Sigmoid colon (tissue), 7 donors: Measurements from ENCODE around the gene C17orf67. TPM values are rescaled to one million over a fixed set of nuclear protein-coding genes. Genes with fewer than 3 reads are reported as not detected.

Source experiments
- DNase-seq: peaks from one replicate; pipeline ENCODE4 v3.0.0-alpha.2; 2019
- H3K27ac ChIP-seq, 4 donors: fragments of 200-600 bp; sonication (generic); one replicate each; pipeline ENCODE4 v1.5.1; 2016 to 2019; ENCODE audit warnings: mild to moderate bottlenecking in 1 of 4
- H3K27me3 ChIP-seq, 3 donors: fragments of 200-600 bp; sonication (generic); one replicate each; pipeline ENCODE4 v1.5.1; 2019; ENCODE audit warnings: mild to moderate bottlenecking in 1 of 3
- H3K36me3 ChIP-seq, 4 donors: fragments of 200-600 bp; sonication (generic); one replicate each; pipeline ENCODE4 v1.5.1; 2016 to 2019
- H3K4me1 ChIP-seq, 4 donors: fragments of 200-600 bp; sonication (generic); one replicate each; pipeline ENCODE4 v1.5.1; 2017 to 2019
- H3K4me3 ChIP-seq, 4 donors: fragments of 200-600 bp; sonication (generic); one replicate each; pipeline ENCODE4 v1.5.1; 2017 to 2019; ENCODE audit warnings: mild to moderate bottlenecking in 2 of 4, moderate library complexity in 1 of 4
- H3K9me3 ChIP-seq, 4 donors: fragments of 200-600 bp in 3 of 4; sonication (generic) in 3 of 4; one replicate each; pipeline versions ENCODE4 v1.5.1 to v1.6.1; 2013 to 2019
- CTCF ChIP-seq, 4 experiments: fragments of 450-650 bp in 3 of 4; fragments of 200-600 bp in 1 of 4; IDR thresholded peaks; one replicate each; pipeline ENCODE4 v1.5.1; 2016 to 2019; ENCODE audit warnings: antibody characterized with exemption in 4 of 4, mild to moderate bottlenecking in 3 of 4, moderate library complexity in 2 of 4
- EP300 ChIP-seq, 4 donors: sonication (generic); formaldehyde crosslinking; IDR thresholded peaks; one replicate each; pipeline ENCODE4 v1.6.1; 2017; ENCODE audit warnings: antibody characterized with exemption in 4 of 4
- POLR2A ChIP-seq, 2 donors: fragments of 450-650 bp; IDR thresholded peaks; one replicate each; pipeline ENCODE4 v1.6.1; 2016; ENCODE audit warnings: antibody characterized with exemption in 2 of 2, mild to moderate bottlenecking in 2 of 2, moderate library complexity in 2 of 2
- POLR2AphosphoS5 ChIP-seq, 4 donors: sonication (generic); formaldehyde crosslinking; IDR thresholded peaks; one replicate each; pipeline ENCODE4 v1.6.1; 2017; ENCODE audit warnings: antibody characterized with exemption in 4 of 4
- WGBS, 2 donors: extraction: QIAGEN DNeasy Blood & Tissue Kit; methylation state at CpG; one replicate each; pipeline ENCODE4 v1.1.7; 2013; 5-methylcytosine and 5-hydroxymethylcytosine counted together
- intact Hi-C: fragments of 100-400 bp; cut with DNase I; formaldehyde crosslinking; loops from one replicate; pipeline ENCODE4 v1.15.1; 2023
- polyA plus RNA-seq, 3 donors: library from polyadenylated mRNA; stranded (reverse); fragments of 200-250 nt; gene quantifications; one replicate each; pipeline ENCODE4 v1.2.3, GENCODE V29; 2013
- total RNA-seq, 4 donors: library from RNA; depleted of rRNA; stranded (reverse); fragments of >200 nt; gene quantifications; one replicate each; pipeline ENCODE4 v1.1.0, GENCODE V29; 2016
- donor health status: healthy with polysubstance abuse.
- donor health status: Bipolar disorder and iron deficiency.
- donor health status: healthy.

C17orf67 gene
- total and polyA plus RNA-seq, 7 donors = 0.99 to 2.8 (median 1.9) TPM; not detected in 1

- DNase-seq = no peak
- WGBS, 2 donors = 16 to 62% methylated on average over 5 of the region's 5 CpGs
- TF ChIP-seq POLR2AphosphoS5 (IDR thresholded peaks at IDR 0.05) (no peak), CTCF (IDR thresholded peaks at IDR 0.05) (no peak), POLR2A (IDR thresholded peaks at IDR 0.05) (no peak), EP300 (IDR thresholded peaks at IDR 0.05) (no peak)
These were observed 38.4 kb downstream of the C17orf67 start for GRCh38 chr17:56795221-56795865.

GRCh38 chr17:56793957-56794356 lies 39.8 kb downstream of the C17orf67 start:
- H3K27me3 ChIP-seq = no peaks in the 10 kb centered on the region
- DNase-seq = no peak
- no peaks in the 10 kb centered on the region for H3K4me1 ChIP-seq
- intact Hi-C loops = loop anchor here (10.0 kb wide), 1 partner anchor 59 kb away; no protein-coding TSS in a partner anchor
- no peaks in the 10 kb centered on the region for H3K9me3 ChIP-seq
- no peaks in the 10 kb centered on the region for H3K36me3 ChIP-seq
- no peak for TF ChIP-seq EP300 (IDR thresholded peaks at IDR 0.05)
- no peak for TF ChIP-seq POLR2A (IDR thresholded peaks at IDR 0.05)
- TF ChIP-seq POLR2AphosphoS5 (IDR thresholded peaks at IDR 0.05) = no peak
- H3K4me3 ChIP-seq = no peak overlapping the region
- WGBS, 2 donors = 23 to 40% methylated on average over 3 of the region's 3 CpGs
- H3K27ac ChIP-seq = no peak overlapping the region

More at GRCh38 chr17:56795221-56795865, 38.4 kb downstream of the C17orf67 start:
- intact Hi-C loops = loop anchor here (10.0 kb wide), 1 partner anchor 61 kb away; no protein-coding TSS in a partner anchor
- Histone ChIP-seq H3K4me1 (no peaks in the 10 kb centered on the region), H3K27ac (no peak overlapping the region), H3K36me3 (no peaks in the 10 kb centered on the region), H3K4me3 (no peak overlapping the region), H3K27me3 (no peaks in the 10 kb centered on the region), H3K9me3 (no peaks in the 10 kb centered on the region)

GRCh38 chr17:56793531-56793930 lies 40.2 kb downstream of the C17orf67 start:
- no peaks in the 10 kb centered on the region for H3K9me3 ChIP-seq
- TF ChIP-seq CTCF (IDR thresholded peaks at IDR 0.05) (no peak), POLR2AphosphoS5 (IDR thresholded peaks at IDR 0.05) (no peak), EP300 (IDR thresholded peaks at IDR 0.05) (no peak), POLR2A (IDR thresholded peaks at IDR 0.05) (no peak)
- intact Hi-C loops = loop anchor here (10.0 kb wide), 1 partner anchor 59 kb away; no protein-coding TSS in a partner anchor
- H3K4me1 ChIP-seq = no peaks in the 10 kb centered on the region
- H3K27me3 ChIP-seq = no peaks in the 10 kb centered on the region
- H3K4me3 ChIP-seq = no peak overlapping the region
- no peaks in the 10 kb centered on the region for H3K36me3 ChIP-seq
- no peak for DNase-seq
- H3K27ac ChIP-seq = no peak overlapping the region

- TF ChIP-seq POLR2AphosphoS5 (IDR thresholded peaks at IDR 0.05) = no peak
- intact Hi-C loops = loop anchor here (10.0 kb wide), 1 partner anchor 57 kb away; no protein-coding TSS in a partner anchor
- Histone ChIP-seq H3K4me1 (no peaks in the 10 kb centered on the region), H3K4me3 (no peak overlapping the region), H3K27ac (no peak overlapping the region), H3K36me3 (no peaks in the 10 kb centered on the region), H3K27me3 (no peaks in the 10 kb centered on the region), H3K9me3 (no peaks in the 10 kb centered on the region)
- 91 to 93% methylated on average over 1 of the region's 1 CpG for WGBS, 2 donors
- DNase-seq = no peak
These were observed 41.5 kb downstream of the C17orf67 start for GRCh38 chr17:56792267-56792666.

GRCh38 chr17:56786989-56787482 lies 46.7 kb downstream of the C17orf67 start:
- no peak overlapping the region for H3K4me3 ChIP-seq
- intact Hi-C loops = no loop called here
- no peaks in the 10 kb centered on the region for H3K27me3 ChIP-seq
- WGBS, 2 donors = 29 to 44% methylated on average over 7 of the region's 7 CpGs
- no peak for DNase-seq
- no peaks in the 10 kb centered on the region for H3K4me1 ChIP-seq
- no peaks in the 10 kb centered on the region for H3K36me3 ChIP-seq
- no peaks in the 10 kb centered on the region for H3K9me3 ChIP-seq
- no peak for TF ChIP-seq EP300 (IDR thresholded peaks at IDR 0.05)
- H3K27ac ChIP-seq = no peak overlapping the region

- no peak for DNase-seq
- Histone ChIP-seq H3K4me1 (no peaks in the 10 kb centered on the region), H3K27ac (no peak overlapping the region), H3K9me3 (no peaks in the 10 kb centered on the region), H3K4me3 (no peak overlapping the region), H3K36me3 (no peaks in the 10 kb centered on the region), H3K27me3 (peaks cover 0 to 4% (median 0%) of the 10 kb centered on the region in 3 donors)
- no peak for TF ChIP-seq POLR2AphosphoS5 (IDR thresholded peaks at IDR 0.05)
- no peak for TF ChIP-seq POLR2A (IDR thresholded peaks at IDR 0.05)
- no peak for TF ChIP-seq EP300 (IDR thresholded peaks at IDR 0.05)
- TF ChIP-seq CTCF (IDR thresholded peaks at IDR 0.05) = no peak
- 34 to 76% methylated on average over 9 of the region's 9 CpGs for WGBS, 2 donors
- intact Hi-C loops = no loop called here
These were observed 47.6 kb downstream of the C17orf67 start for GRCh38 chr17:56785997-56786680.
